22Rv1 (cell line): ENCODE data around the gene MEIS2.

Experiments used
- H3K27ac ChIP-seq: fragments of 450-650 bp; 2 replicates; pipeline ENCODE4 v1.5.1; 2017
- CTCF ChIP-seq: fragments of 450-650 bp; IDR thresholded peaks from 2 replicates; pipeline ENCODE4 v1.5.1; 2017; ENCODE audit warnings: mild to moderate bottlenecking
- ZFX ChIP-seq: fragments of 450-650 bp; IDR thresholded peaks from 2 replicates; pipeline ENCODE4 v1.6.1; 2017; ENCODE audit warnings: antibody characterized with exemption, borderline replicate concordance

MEIS2 gene

GRCh38 chr15:36905908-36906307 lies 194.4 kb downstream of the MEIS2 start:
- H3K27ac ChIP-seq, result no peak overlapping the region
- TF ChIP-seq ZFX (no peak), CTCF (no peak)

- no peak for TF ChIP-seq ZFX
- TF ChIP-seq CTCF, result no peak
- no peak overlapping the region for H3K27ac ChIP-seq
Measured at GRCh38 chr15:36904715-36905114, 195.6 kb downstream of the MEIS2 start.

- H3K27ac ChIP-seq, result no peak overlapping the region
- TF ChIP-seq CTCF (no peak), ZFX (no peak)
Measured at GRCh38 chr15:36903922-36904556, 196.3 kb downstream of the MEIS2 start.

GRCh38 chr15:36903195-36903594 lies 197.2 kb downstream of the MEIS2 start:
- no peak overlapping the region for H3K27ac ChIP-seq
- TF ChIP-seq CTCF, result no peak
- TF ChIP-seq ZFX, result no peak

- no peak overlapping the region for H3K27ac ChIP-seq
- no peak for TF ChIP-seq ZFX
- no peak for TF ChIP-seq CTCF
Measured at GRCh38 chr15:36901012-36901411, 199.3 kb downstream of the MEIS2 start.

GRCh38 chr15:36899696-36900095 lies 200.7 kb downstream of the MEIS2 start:
- TF ChIP-seq CTCF (no peak), ZFX (no peak)
- H3K27ac ChIP-seq, result no peak overlapping the region

- TF ChIP-seq ZFX (no peak), CTCF (no peak)
- no peak overlapping the region for H3K27ac ChIP-seq
Measured at GRCh38 chr15:36898536-36899126, 201.7 kb downstream of the MEIS2 start.
